Prostate gland (tissue), 2 donors: Measurements from ENCODE around the gene CDC20B.

Source experiments
- POLR2A ChIP-seq: fragments of 450-650 bp; IDR thresholded peaks from one replicate; pipeline ENCODE4 v1.6.1; 2016; ENCODE audit warnings: antibody characterized with exemption, mild to moderate bottlenecking
- TF ChIP-seq, protein P1 (sequence below), 4 experiments: fragments of 200-600 bp in 2 of 4; fragments of 450-650 bp in 2 of 4; sonication (generic) in 2 of 4; IDR thresholded peaks; 1 replicate in 3 of 4; 2 replicates in 1 of 4; pipeline ENCODE4 v1.5.1; 2016 to 2019; ENCODE audit warnings: antibody characterized with exemption in 4 of 4, mild to moderate bottlenecking in 2 of 4, moderate library complexity in 2 of 4

DNA sequence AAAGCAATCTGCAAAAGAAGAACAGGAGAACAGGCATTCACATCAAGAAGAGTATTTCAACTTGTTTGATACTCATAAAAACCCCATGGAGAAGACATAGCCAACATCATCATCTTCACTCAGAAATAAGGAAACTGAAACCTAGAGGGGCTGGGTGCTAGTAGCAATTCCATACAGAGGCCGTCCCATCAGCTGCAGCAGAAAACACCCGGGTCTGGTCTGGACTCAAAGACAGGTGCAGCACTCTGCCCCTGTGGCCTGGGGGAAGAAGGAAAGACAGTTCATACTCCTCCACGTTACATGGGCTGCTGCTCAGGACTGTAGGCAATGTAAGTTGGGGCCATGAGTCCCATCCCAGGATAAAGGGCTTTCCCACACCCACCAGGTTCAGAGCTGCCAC, 58.9 kb downstream of the CDC20B start:
- no peak for TF ChIP-seq POLR2A
- TF ChIP-seq, protein P1, sequence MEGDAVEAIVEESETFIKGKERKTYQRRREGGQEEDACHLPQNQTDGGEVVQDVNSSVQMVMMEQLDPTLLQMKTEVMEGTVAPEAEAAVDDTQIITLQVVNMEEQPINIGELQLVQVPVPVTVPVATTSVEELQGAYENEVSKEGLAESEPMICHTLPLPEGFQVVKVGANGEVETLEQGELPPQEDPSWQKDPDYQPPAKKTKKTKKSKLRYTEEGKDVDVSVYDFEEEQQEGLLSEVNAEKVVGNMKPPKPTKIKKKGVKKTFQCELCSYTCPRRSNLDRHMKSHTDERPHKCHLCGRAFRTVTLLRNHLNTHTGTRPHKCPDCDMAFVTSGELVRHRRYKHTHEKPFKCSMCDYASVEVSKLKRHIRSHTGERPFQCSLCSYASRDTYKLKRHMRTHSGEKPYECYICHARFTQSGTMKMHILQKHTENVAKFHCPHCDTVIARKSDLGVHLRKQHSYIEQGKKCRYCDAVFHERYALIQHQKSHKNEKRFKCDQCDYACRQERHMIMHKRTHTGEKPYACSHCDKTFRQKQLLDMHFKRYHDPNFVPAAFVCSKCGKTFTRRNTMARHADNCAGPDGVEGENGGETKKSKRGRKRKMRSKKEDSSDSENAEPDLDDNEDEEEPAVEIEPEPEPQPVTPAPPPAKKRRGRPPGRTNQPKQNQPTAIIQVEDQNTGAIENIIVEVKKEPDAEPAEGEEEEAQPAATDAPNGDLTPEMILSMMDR (IDR thresholded peaks at IDR 0.05), result no peak
